DND-41 (cell line): ENCODE measurements around the gene STYXL2.

ENCODE experiments used
- ATAC-seq: fragments of 200-7000 bp; cut with Tn5 transposase; 3 replicates; pipeline ENCODE4 v1.9.1; 2021; ENCODE audit warnings: low read depth; ENCODE audit not compliant: insufficient read depth
- DNase-seq: peaks from one replicate; pipeline ENCODE4 v3.0.0-alpha.2; 2020
- H2AFZ ChIP-seq: 2 replicates; pipeline ENCODE4 v1.6.0; 2012; ENCODE audit warnings: low read depth, low read length
- H3K27ac ChIP-seq: 2 replicates; pipeline ENCODE4 v1.5.1; 2012; ENCODE audit warnings: low read length, inconsistent platforms
- H3K27me3 ChIP-seq: fragments of 200-600 bp; sonication (generic); 2 replicates; pipeline ENCODE4 v1.6.0; 2012; ENCODE audit warnings: low read length, mild to moderate bottlenecking, inconsistent platforms; ENCODE audit not compliant: insufficient read depth, poor library complexity
- H3K36me3 ChIP-seq: 2 replicates; pipeline ENCODE4 v1.5.1; 2012; ENCODE audit warnings: low read length, inconsistent platforms; ENCODE audit not compliant: insufficient read depth
- H3K4me1 ChIP-seq: 2 replicates; pipeline ENCODE4 v1.5.1; 2012; ENCODE audit warnings: mild to moderate bottlenecking, low read length; ENCODE audit not compliant: insufficient read depth
- H3K4me2 ChIP-seq: 2 replicates; pipeline ENCODE4 v1.6.0; 2012; ENCODE audit warnings: mild to moderate bottlenecking, moderate library complexity, low read length, inconsistent platforms; ENCODE audit not compliant: insufficient read depth
- H3K4me3 ChIP-seq, 2 experiments: fragments of 200-600 bp in 1 of 2; shearing (Covaris generic) in 1 of 2; 2 replicates each; pipeline ENCODE4 v1.5.1; 2012 to 2016; ENCODE audit warnings: inconsistent platforms in 2 of 2, low read length in 2 of 2, mild to moderate bottlenecking in 2 of 2, low read depth in 1 of 2, moderate library complexity in 1 of 2
- H3K79me2 ChIP-seq: 2 replicates; pipeline ENCODE4 v1.6.0; 2012; ENCODE audit warnings: low read length, inconsistent platforms; ENCODE audit not compliant: insufficient read depth
- H3K9ac ChIP-seq: 2 replicates; pipeline ENCODE4 v1.6.0; 2012; ENCODE audit warnings: low read depth, mild to moderate bottlenecking, inconsistent platforms, low read length, moderate library complexity
- H3K9me3 ChIP-seq: 2 replicates; pipeline ENCODE4 v1.5.1; 2012; ENCODE audit warnings: low read length, moderate library complexity, mild to moderate bottlenecking, inconsistent platforms; ENCODE audit not compliant: insufficient read depth, severe bottlenecking
- H4K20me1 ChIP-seq: 2 replicates; pipeline ENCODE4 v1.6.0; 2012; ENCODE audit warnings: low read length; ENCODE audit not compliant: insufficient read depth
- EZH2 ChIP-seq: IDR thresholded peaks from 3 replicates; pipeline ENCODE4 v1.6.1; 2012; ENCODE audit warnings: borderline replicate concordance, low read depth, mild to moderate bottlenecking, moderate library complexity, low read length, inconsistent platforms; ENCODE audit not compliant: severe bottlenecking
- TF ChIP-seq, protein P1 (sequence below): IDR thresholded peaks from 2 replicates; pipeline ENCODE4 v1.5.1; 2012; ENCODE audit warnings: borderline replicate concordance, low read length, moderate library complexity, mild to moderate bottlenecking; ENCODE audit not compliant: poor library complexity, severe bottlenecking; ENCODE audit errors: extremely low read depth

The STYXL2 gene

DNA sequence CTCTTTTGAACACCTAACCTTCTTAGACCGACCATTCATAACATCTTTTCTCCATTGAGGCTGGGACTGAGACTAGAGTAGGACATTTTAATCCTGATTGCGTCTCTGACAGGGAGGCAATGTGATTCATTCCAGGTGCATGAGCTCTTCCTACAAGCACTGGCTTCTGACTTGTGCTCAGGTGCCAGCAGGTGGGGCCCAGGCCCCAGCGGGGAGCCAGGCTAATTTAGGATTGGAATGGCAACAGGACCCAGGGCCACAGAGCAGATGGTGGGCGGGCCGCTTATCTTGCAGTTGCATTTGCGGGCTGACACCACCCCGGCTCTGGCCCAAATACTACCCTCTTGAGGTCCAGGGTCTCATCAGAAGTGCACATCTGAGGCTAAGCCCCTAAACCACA, 7.8 kb upstream of the STYXL2 start:
- H3K9ac ChIP-seq: no peak overlapping the region
- TF ChIP-seq EZH2: no peak
- TF ChIP-seq, protein P1, sequence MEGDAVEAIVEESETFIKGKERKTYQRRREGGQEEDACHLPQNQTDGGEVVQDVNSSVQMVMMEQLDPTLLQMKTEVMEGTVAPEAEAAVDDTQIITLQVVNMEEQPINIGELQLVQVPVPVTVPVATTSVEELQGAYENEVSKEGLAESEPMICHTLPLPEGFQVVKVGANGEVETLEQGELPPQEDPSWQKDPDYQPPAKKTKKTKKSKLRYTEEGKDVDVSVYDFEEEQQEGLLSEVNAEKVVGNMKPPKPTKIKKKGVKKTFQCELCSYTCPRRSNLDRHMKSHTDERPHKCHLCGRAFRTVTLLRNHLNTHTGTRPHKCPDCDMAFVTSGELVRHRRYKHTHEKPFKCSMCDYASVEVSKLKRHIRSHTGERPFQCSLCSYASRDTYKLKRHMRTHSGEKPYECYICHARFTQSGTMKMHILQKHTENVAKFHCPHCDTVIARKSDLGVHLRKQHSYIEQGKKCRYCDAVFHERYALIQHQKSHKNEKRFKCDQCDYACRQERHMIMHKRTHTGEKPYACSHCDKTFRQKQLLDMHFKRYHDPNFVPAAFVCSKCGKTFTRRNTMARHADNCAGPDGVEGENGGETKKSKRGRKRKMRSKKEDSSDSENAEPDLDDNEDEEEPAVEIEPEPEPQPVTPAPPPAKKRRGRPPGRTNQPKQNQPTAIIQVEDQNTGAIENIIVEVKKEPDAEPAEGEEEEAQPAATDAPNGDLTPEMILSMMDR: no peak
- no peak for ATAC-seq
- no peaks in the 10 kb centered on the region for H3K36me3 ChIP-seq
- H3K4me3 ChIP-seq: no peak overlapping the region
- DNase-seq: no peak
- no peaks in the 10 kb centered on the region for H3K79me2 ChIP-seq
- no peaks in the 10 kb centered on the region for H4K20me1 ChIP-seq
- peaks cover 29% of the 10 kb centered on the region for H3K4me1 ChIP-seq
- H3K27ac ChIP-seq: no peak overlapping the region
- H3K9me3 ChIP-seq: no peaks in the 10 kb centered on the region
- no peak overlapping the region for H2AFZ ChIP-seq
- no peak overlapping the region for H3K4me2 ChIP-seq
- H3K27me3 ChIP-seq: no peaks in the 10 kb centered on the region

DNA sequence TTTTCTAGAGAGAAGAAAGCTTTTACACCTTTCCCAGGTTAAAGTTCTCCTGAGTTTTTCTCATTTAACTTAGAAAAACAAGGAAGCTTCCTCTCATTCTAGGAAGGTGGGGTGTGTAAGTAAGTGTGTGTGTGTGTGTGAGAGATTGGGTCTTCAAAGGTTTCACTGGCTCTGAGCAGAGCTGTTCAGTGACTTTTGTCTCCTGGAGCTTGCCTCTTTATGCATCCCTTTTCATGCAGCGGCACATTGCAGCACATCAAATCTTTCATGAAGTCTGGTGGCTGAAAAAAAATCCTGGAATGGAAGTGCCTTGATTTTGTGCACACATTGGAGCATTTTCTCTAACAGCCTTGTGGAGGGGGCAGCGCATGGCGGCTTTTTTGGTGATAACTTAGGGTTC, 7.1 kb upstream of the STYXL2 start:
- DNase-seq (no peak), ATAC-seq (no peak)
- H3K4me2 ChIP-seq: no peak overlapping the region
- H3K36me3 ChIP-seq: no peaks in the 10 kb centered on the region
- H3K9me3 ChIP-seq: no peaks in the 10 kb centered on the region
- H3K4me1 ChIP-seq: peaks cover 35% of the 10 kb centered on the region
- TF ChIP-seq EZH2: no peak
- TF ChIP-seq, protein P1: no peak
- no peak overlapping the region for H3K4me3 ChIP-seq
- H3K79me2 ChIP-seq: no peaks in the 10 kb centered on the region
- H4K20me1 ChIP-seq: no peaks in the 10 kb centered on the region
- H3K27me3 ChIP-seq: no peaks in the 10 kb centered on the region
- no peak overlapping the region for H2AFZ ChIP-seq
- no peak overlapping the region for H3K27ac ChIP-seq
- no peak overlapping the region for H3K9ac ChIP-seq

DNA sequence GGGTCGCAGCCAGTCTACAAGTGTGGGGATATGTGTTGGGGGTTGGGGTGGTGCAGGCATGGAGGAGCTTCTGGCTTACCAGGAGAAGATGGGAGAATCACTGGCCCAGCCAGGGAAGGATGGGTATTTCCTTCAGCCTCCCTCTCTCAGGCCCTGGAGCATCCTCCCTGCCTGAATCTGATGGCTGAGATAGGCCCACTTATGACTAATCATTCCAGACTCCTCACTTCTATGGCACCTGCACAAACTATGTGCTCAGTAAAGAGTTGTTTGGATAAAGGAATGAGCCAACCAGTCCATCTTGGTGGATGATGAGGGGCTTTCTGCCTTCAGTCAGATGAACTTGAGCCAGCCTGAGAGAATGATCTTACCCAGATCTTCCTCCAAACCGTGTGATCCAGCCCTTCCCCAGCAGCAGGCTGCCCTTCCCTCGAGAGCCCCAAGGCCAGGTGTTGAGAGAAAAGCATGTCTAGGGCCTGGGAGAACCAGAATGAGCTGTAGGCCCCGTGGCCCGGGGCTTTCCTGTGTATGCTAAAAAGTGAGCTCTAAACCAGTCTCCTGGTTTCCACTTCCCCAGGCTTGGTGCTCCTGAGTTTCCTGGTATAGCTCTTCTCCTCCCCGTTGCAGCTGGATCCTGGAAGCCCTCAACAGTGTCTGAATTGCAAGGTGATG, 5.0 kb upstream of the STYXL2 start:
- H3K9ac ChIP-seq: no peak overlapping the region
- no peak for TF ChIP-seq EZH2
- TF ChIP-seq, protein P1: no peak

DNA sequence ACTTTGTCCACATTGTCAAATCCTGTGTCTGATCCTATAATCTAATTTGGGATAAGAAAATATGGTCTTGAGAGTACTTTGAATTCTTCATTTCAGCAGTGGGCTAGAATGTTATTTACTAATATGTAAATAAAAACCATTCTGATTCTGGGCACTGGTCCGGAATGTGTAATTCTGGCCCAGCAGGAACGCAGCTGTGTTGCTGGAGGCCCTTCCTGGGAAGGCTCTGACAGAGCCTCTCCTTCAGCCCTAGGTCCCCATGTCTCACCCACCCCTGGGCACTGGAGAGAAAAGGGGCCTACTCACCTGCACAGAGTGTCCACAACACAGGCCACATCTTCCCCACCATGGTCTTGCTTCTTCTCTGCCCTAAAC, 3.9 kb upstream of the STYXL2 start:
- Histone ChIP-seq H3K9me3 (no peaks in the 10 kb centered on the region), H3K4me2 (peak overlapping the region; percentile 56), H3K4me3 (peak overlapping the region in 1 of 2 experiments; percentile 40; a peak in 2 of 4 replicates), H3K27ac (peak overlapping the region; percentile 93), H4K20me1 (no peaks in the 10 kb centered on the region), H3K4me1 (peaks cover 41% of the 10 kb centered on the region), H3K27me3 (no peaks in the 10 kb centered on the region), H3K36me3 (no peaks in the 10 kb centered on the region), H3K9ac (peak overlapping the region; percentile 50), H2AFZ (peak overlapping the region; percentile 78), H3K79me2 (no peaks in the 10 kb centered on the region)
- TF ChIP-seq EZH2: no peak
- TF ChIP-seq, protein P1: no peak
- no peak for ATAC-seq
- DNase-seq: no peak

More for the DNA sequence above, 5.0 kb upstream of the STYXL2 start:
- Histone ChIP-seq H3K27me3 (no peaks in the 10 kb centered on the region), H3K4me1 (peaks cover 35% of the 10 kb centered on the region), H3K36me3 (no peaks in the 10 kb centered on the region), H3K9me3 (no peaks in the 10 kb centered on the region), H4K20me1 (no peaks in the 10 kb centered on the region), H3K4me2 (0 out of 2 replicates have a peak overlapping the region, but pooled peaks have one; percentile 56), H3K79me2 (no peaks in the 10 kb centered on the region), H3K27ac (peak overlapping the region; percentile 93), H2AFZ (no peak overlapping the region), H3K4me3 (no peak overlapping the region)
- ATAC-seq: no peak
- peak; percentile 31 for DNase-seq
